Upper lobe of left lung (tissue), 6 donors: Measurements from ENCODE around the gene WNT9B. TPM values are rescaled to one million over a fixed set of nuclear protein-coding genes. Genes with fewer than 3 reads are reported as not detected.
"Not testable (repeated sequence)": the region's sequence is repeated elsewhere in the genome, so short reads cannot be mapped to it uniquely, and the experiment has no call there.

Experiments used
- ATAC-seq, 2 donors: fragments of 200-7000 bp; cut with Tn5 transposase; one replicate each; pipeline ENCODE4 v1.9.1; 2022; ENCODE audit warnings: mild to moderate bottlenecking in 2 of 2, moderate library complexity in 2 of 2; ENCODE audit not compliant: low FRiP score in 2 of 2
- DNase-seq, 2 donors: peaks; one replicate each; pipeline ENCODE4 v3.0.0-alpha.2; 2019 to 2020
- H3K27ac ChIP-seq, 4 donors: fragments of 200-600 bp; sonication (generic); one replicate each; pipeline ENCODE4 v1.5.1; 2016 to 2019
- H3K27me3 ChIP-seq, 4 donors: fragments of 200-600 bp; sonication (generic); one replicate each; pipeline ENCODE4 v1.5.1; 2017 to 2019
- H3K36me3 ChIP-seq, 4 donors: fragments of 200-600 bp; sonication (generic); one replicate each; pipeline ENCODE4 v1.5.1; 2016 to 2019
- H3K4me1 ChIP-seq, 4 donors: fragments of 200-600 bp; sonication (generic); one replicate each; pipeline ENCODE4 v1.5.1; 2018 to 2019
- H3K4me3 ChIP-seq, 4 donors: fragments of 200-600 bp; sonication (generic); one replicate each; pipeline ENCODE4 v1.5.1; 2017 to 2019; ENCODE audit warnings: mild to moderate bottlenecking in 2 of 4, moderate library complexity in 1 of 4
- H3K9me3 ChIP-seq, 4 donors: fragments of 200-600 bp; sonication (generic); one replicate each; pipeline ENCODE4 v1.5.1; 2018 to 2019
- EP300 ChIP-seq, 4 donors: sonication (generic); formaldehyde crosslinking; IDR thresholded peaks; one replicate each; pipeline ENCODE4 v1.5.1; 2017; ENCODE audit warnings: antibody characterized with exemption in 4 of 4, control low read depth in 2 of 4
- POLR2A ChIP-seq, 4 donors: fragments of 450-650 bp; IDR thresholded peaks; one replicate each; pipeline ENCODE4 v1.5.1; 2016 to 2017; ENCODE audit warnings: antibody characterized with exemption in 4 of 4, mild to moderate bottlenecking in 2 of 4
- POLR2AphosphoS5 ChIP-seq, 2 donors: sonication (generic); formaldehyde crosslinking; IDR thresholded peaks; one replicate each; pipeline ENCODE4 v1.5.1; 2017; ENCODE audit warnings: antibody characterized with exemption in 2 of 2
- WGBS, 2 donors: methylation state at CpG; one replicate each; pipeline ENCODE4 v1.1.5; 2017 to 2018; 5-methylcytosine and 5-hydroxymethylcytosine counted together
- total RNA-seq, 6 donors: library from RNA; depleted of rRNA in 4 of 6; stranded (reverse); fragments of >200 nt in 4 of 6; gene quantifications; one replicate each; pipeline versions ENCODE4 v1.1.0 to v1.2.1, GENCODE V29; 2016 to 2021
- TF ChIP-seq, protein P1 (sequence below), 6 experiments: fragments of 450-650 bp in 4 of 6; fragments of 200-600 bp in 2 of 6; sonication (generic) in 2 of 6; IDR thresholded peaks; one replicate each; pipeline ENCODE4 v1.5.1; 2016 to 2019; ENCODE audit warnings: antibody characterized with exemption in 6 of 6
- donor health status: DM: no; HTN: no; CAD: no; lungs with moderate emphysema.
- donor health status: DM: no; HTN: yes; CAD: no; lungs with severe emphysema.

WNT9B gene
- total RNA-seq, 6 donors from 2014 or later: 0.26 to 8.3 (median 1.8) TPM; not detected in 3

DNA sequence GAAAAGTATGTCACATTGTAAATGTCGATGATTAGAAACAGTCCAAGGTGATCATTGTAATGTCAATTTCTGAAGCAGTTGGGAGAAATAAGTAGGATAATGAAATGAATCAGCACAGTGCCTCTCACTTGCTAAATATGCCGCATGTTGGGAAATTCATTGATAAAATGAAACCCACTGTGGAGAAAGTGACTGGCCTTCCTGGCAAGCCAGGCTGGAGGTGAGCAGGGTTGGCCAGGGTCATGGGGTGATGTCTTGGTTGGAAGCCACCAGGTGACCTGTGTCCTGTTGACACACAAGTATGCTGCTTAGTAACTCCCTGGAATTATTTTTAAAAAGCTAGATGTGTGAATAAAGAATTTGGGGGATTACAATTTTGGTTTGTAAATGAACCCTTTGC, 14.9 kb upstream of the WNT9B start:
- no peak for DNase-seq
- no peak for TF ChIP-seq POLR2AphosphoS5 (IDR thresholded peaks at IDR 0.05)
- TF ChIP-seq, protein P1, sequence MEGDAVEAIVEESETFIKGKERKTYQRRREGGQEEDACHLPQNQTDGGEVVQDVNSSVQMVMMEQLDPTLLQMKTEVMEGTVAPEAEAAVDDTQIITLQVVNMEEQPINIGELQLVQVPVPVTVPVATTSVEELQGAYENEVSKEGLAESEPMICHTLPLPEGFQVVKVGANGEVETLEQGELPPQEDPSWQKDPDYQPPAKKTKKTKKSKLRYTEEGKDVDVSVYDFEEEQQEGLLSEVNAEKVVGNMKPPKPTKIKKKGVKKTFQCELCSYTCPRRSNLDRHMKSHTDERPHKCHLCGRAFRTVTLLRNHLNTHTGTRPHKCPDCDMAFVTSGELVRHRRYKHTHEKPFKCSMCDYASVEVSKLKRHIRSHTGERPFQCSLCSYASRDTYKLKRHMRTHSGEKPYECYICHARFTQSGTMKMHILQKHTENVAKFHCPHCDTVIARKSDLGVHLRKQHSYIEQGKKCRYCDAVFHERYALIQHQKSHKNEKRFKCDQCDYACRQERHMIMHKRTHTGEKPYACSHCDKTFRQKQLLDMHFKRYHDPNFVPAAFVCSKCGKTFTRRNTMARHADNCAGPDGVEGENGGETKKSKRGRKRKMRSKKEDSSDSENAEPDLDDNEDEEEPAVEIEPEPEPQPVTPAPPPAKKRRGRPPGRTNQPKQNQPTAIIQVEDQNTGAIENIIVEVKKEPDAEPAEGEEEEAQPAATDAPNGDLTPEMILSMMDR (IDR thresholded peaks at IDR 0.05): no peak
- no peak for TF ChIP-seq POLR2A (IDR thresholded peaks at IDR 0.05)
- TF ChIP-seq EP300 (IDR thresholded peaks at IDR 0.05): no peak
- no peak overlapping the region for H3K4me3 ChIP-seq
- 70 to 76% methylated on average over 2 of the region's 2 CpGs for WGBS, 2 donors
- no peak overlapping the region for H3K27ac ChIP-seq
- H3K27me3 ChIP-seq: peaks cover 0 to 5% (median 2%) of the 10 kb centered on the region in 4 donors
- peaks cover 0 to 2% (median 1%) of the 10 kb centered on the region in 4 donors for H3K4me1 ChIP-seq
- ATAC-seq: no peak
- H3K36me3 ChIP-seq: no peaks in the 10 kb centered on the region
- no peaks in the 10 kb centered on the region for H3K9me3 ChIP-seq

DNA sequence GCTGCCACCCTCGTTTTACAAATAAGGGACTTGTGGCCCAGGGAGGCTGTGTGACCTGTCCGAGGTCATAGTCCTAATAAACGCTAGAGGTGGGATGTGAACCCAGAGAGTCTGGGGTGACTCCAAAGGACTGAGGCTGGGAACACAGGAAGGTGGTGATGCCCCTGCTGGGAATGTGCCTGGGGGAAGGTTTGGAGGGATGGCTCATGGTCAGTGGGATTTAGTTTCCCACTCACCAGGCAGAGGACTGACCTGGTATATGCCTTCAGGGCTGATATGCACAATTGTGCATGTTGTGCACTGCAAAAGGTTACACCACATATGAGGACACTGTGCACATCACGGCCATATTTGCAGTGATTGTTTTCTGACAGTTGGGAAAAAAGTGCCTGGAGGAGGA, 13.9 kb upstream of the WNT9B start:
- Histone ChIP-seq H3K4me1 (peaks cover 3 to 7% (median 5%) of the 10 kb centered on the region in 4 donors), H3K27me3 (peaks cover 0 to 11% (median 5%) of the 10 kb centered on the region in 4 donors), H3K4me3 (no peak overlapping the region), H3K36me3 (no peaks in the 10 kb centered on the region), H3K9me3 (no peaks in the 10 kb centered on the region), H3K27ac (no peak overlapping the region)
- 73 to 78% methylated on average over 2 to 4 of the region's 4 CpGs for whole genome bisulfite sequencing, 2 donors
- ATAC-seq (no peak), DNase-seq (no peak)
- TF ChIP-seq, protein P1 (IDR thresholded peaks at IDR 0.05): no peak
- TF ChIP-seq POLR2AphosphoS5 (IDR thresholded peaks at IDR 0.05): no peak
- TF ChIP-seq POLR2A (IDR thresholded peaks at IDR 0.05): no peak
- TF ChIP-seq EP300 (IDR thresholded peaks at IDR 0.05): no peak

DNA sequence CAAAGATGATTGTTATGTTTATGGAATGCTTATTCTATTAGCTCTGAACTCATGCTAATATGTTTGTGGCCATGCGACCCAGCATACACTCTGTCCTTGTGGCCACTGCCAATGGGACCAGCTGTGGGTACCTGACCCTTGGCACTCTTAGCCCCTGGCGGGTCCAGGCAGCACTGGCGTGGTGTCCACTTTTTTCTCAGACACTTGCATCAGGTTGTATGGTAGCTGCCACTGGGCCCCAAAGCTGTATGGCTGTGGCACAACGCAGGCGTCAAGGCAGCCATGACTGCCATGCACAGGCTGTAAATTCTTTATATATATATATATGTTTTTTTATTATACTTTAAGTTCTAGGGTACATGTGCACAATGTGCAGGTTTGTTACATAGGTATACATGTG, 12.2 kb upstream of the WNT9B start:
- DNase-seq (no peak), ATAC-seq (no peak)
- peaks cover 0 to 11% (median 5%) of the 10 kb centered on the region in 4 donors for H3K27me3 ChIP-seq
- TF ChIP-seq POLR2A (IDR thresholded peaks at IDR 0.05) (no peak), EP300 (IDR thresholded peaks at IDR 0.05) (no peak), POLR2AphosphoS5 (IDR thresholded peaks at IDR 0.05) (no peak)
- TF ChIP-seq, protein P1 (IDR thresholded peaks at IDR 0.05): no peak
- WGBS, 2 donors: 90 to 94% methylated on average over 5 of the region's 5 CpGs
- H3K9me3 ChIP-seq: peaks cover 4 to 8% (median 6%) of the 10 kb centered on the region in 4 donors
- no peaks in the 10 kb centered on the region for H3K36me3 ChIP-seq
- H3K4me1 ChIP-seq: peaks cover 3 to 7% (median 5%) of the 10 kb centered on the region in 4 donors
- no peak overlapping the region for H3K4me3 ChIP-seq
- H3K27ac ChIP-seq: no peak overlapping the region

DNA sequence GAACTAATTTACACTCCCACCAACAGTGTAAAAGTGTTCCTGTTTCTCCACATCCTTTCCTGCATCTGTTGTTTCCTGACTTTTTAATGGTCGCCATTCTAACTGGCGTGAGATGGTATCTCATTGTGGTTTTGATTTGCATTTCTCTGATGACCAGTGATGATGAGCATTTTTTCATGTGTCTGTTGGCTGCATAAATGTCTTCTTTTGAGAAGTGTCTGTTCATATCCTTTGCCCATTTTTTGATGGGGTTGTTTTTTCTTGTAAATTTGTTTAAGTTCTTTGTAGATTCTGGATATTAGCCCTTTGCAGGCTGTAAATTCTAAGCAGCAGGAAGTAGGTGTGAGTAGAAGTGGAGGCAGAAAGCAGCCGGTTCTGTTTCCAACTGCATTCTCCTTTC, 10.8 kb upstream of the WNT9B start:
- H3K27ac ChIP-seq, H3K4me3 ChIP-seq, H3K4me1 ChIP-seq, H3K9me3 ChIP-seq, DNase-seq, H3K36me3 ChIP-seq, ATAC-seq: not testable (repeated sequence)
- H3K27me3 ChIP-seq: peaks cover 0 to 11% (median 5%) of the 10 kb centered on the region in 4 donors
- 41 to 43% methylated on average over 3 of the region's 3 CpGs for WGBS, 2 donors

DNA sequence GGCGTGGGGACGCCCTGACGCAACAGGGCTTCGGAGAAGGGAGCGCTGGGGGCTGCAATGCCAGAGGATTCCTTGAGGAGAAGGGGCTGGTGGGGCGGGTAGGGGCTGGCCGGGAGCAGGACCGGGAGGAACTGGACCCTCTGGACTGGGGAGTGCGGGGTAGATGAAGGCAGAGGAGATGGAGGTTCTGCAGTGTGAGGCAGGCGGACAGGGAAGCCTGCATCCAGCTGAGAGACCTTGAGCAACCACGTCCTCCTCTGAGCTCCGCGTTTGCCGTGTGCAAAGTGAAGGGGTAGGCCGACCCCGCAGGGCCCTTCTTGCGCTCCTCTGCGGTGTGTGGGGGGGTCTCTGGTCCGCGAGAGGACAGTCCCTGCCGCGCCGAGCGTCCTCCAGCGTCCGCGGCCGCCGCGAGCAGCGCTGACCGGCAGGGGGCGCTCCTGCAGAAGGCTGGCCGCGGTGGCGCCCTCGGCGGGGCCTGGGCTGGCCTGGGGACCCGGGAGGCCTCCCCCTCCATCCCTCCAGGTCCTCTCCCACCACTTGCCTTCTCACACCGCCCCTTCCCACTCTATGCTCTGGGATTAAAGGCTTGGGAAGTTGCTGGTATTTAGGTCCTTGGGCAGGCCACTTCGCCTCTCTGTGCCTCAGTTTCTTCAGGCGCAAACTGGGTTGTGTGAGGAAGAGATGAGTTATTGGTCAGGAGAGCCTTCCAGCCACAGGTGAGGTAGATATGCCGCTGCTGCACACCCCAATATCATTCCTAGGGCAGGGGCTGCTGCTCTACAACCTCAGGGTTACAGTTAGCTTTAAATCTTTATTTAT, 9.6 kb upstream of the WNT9B start:
- H3K4me3 ChIP-seq: no peak overlapping the region
- H3K27ac ChIP-seq: no peak overlapping the region
- H3K36me3 ChIP-seq: no peaks in the 10 kb centered on the region
- DNase-seq (peak in 1 of 2 donors; percentile 89), ATAC-seq (peak in 1 of 2 donors; percentile 86)
- peaks cover 4 to 8% (median 6%) of the 10 kb centered on the region in 4 donors for H3K9me3 ChIP-seq
- H3K27me3 ChIP-seq: peaks cover 0 to 11% (median 5%) of the 10 kb centered on the region in 4 donors
- WGBS, 2 donors: 15 to 45% methylated on average over 13 to 43 of the region's 43 CpGs
- peaks cover 3 to 7% (median 5%) of the 10 kb centered on the region in 4 donors for H3K4me1 ChIP-seq
- TF ChIP-seq, protein P1 (IDR thresholded peaks at IDR 0.05): peak; percentile 70 to 83 (median 78)
- TF ChIP-seq EP300 (IDR thresholded peaks at IDR 0.05): no peak
